IMR-90 (cell line): ENCODE results near the gene ART3. TPM values are rescaled to one million over a fixed set of nuclear protein-coding genes. Genes with fewer than 3 reads are reported as not detected.

Experiments used
- ATAC-seq: fragments of 200-7000 bp; cut with Tn5 transposase; 2 replicates; pipeline ENCODE4 v1.9.1; 2020; ENCODE audit warnings: low read depth, mild to moderate bottlenecking, moderate library complexity
- BruUV-seq: library from RNA; stranded (reverse); fragments of 400-500 nt; replicated peaks from 2 replicates; lab custom pipeline; 2021; lab: Mats Ljungman, UMichigan
- CTCF ChIA-PET: fragments of 300-600 bp; formaldehyde crosslinking; extraction: SDS; loops from one replicate; lab custom pipeline; 2021; ENCODE audit warnings: antibody characterized with exemption; lab: Yijun Ruan, JAX
- POLR2A ChIA-PET: fragments of 300-600 bp; sonication (Branson Sonifier 250); formaldehyde crosslinking; loops from one replicate; lab custom pipeline; 2022; ENCODE audit warnings: antibody characterized with exemption; ENCODE audit not compliant: unreplicated experiment; lab: Charles Lee
- DNase-seq: peaks from one replicate; pipeline ENCODE4 v3.0.0; 2013
- H2AFZ ChIP-seq: replicated peaks from 2 replicates; pipeline ENCODE3; 2013; ENCODE audit warnings: low read length, mild to moderate bottlenecking; ENCODE audit not compliant: poor library complexity
- H2AK5ac ChIP-seq: 2 replicates; pipeline ENCODE4 v1.6.1; 2013; ENCODE audit warnings: low read depth, low read length, inconsistent platforms
- H2AK9ac ChIP-seq: replicated peaks from 2 replicates; pipeline ENCODE3; 2013; ENCODE audit warnings: mild to moderate bottlenecking, low read depth, low read length, moderate library complexity; ENCODE audit not compliant: poor library complexity
- H2BK120ac ChIP-seq: 2 replicates; pipeline ENCODE4 v1.6.1; 2013; ENCODE audit warnings: low read depth, low read length, inconsistent platforms
- H2BK15ac ChIP-seq: 3 replicates; pipeline ENCODE4 v1.6.1; 2013; ENCODE audit warnings: low read depth, low read length, inconsistent platforms
- H2BK20ac ChIP-seq: 2 replicates; pipeline ENCODE4 v1.6.1; 2013; ENCODE audit warnings: low read depth, mild to moderate bottlenecking, inconsistent platforms, low read length, moderate library complexity
- H2BK5ac ChIP-seq: 2 replicates; pipeline ENCODE4 v1.6.1; 2013; ENCODE audit warnings: mild to moderate bottlenecking, low read depth, low read length, inconsistent platforms; ENCODE audit not compliant: poor library complexity, severe bottlenecking
- H3K14ac ChIP-seq: replicated peaks from 2 replicates; pipeline ENCODE4 v1.6.1; 2013; ENCODE audit warnings: low read depth, low read length, inconsistent platforms
- H3K18ac ChIP-seq: 2 replicates; pipeline ENCODE4 v1.6.1; 2013; ENCODE audit warnings: low read depth, low read length, control low read depth
- H3K23ac ChIP-seq: 2 replicates; pipeline ENCODE4 v1.6.1; 2013; ENCODE audit warnings: low read depth, low read length, inconsistent platforms
- H3K27ac ChIP-seq: 2 replicates; pipeline ENCODE4 v1.5.1; 2013; ENCODE audit warnings: mild to moderate bottlenecking, control low read depth, low read length; ENCODE audit not compliant: insufficient read depth
- H3K27me3 ChIP-seq: 2 replicates; pipeline ENCODE4 v1.6.1; 2013; ENCODE audit warnings: low read length; ENCODE audit not compliant: control insufficient read depth, insufficient read depth
- H3K36me3 ChIP-seq: 2 replicates; pipeline ENCODE4 v1.6.1; 2013; ENCODE audit warnings: low read length, mixed read lengths; ENCODE audit not compliant: control insufficient read depth, insufficient read depth
- H3K4ac ChIP-seq: 2 replicates; pipeline ENCODE4 v1.6.1; 2013; ENCODE audit warnings: low read depth, low read length, inconsistent platforms
- H3K4me1 ChIP-seq: 2 replicates; pipeline ENCODE4 v1.6.1; 2013; ENCODE audit warnings: low read length, mixed read lengths; ENCODE audit not compliant: control insufficient read depth, insufficient read depth
- H3K4me2 ChIP-seq: 2 replicates; pipeline ENCODE4 v1.6.1; 2013; ENCODE audit warnings: low read depth, mild to moderate bottlenecking, control low read depth, low read length, moderate library complexity
- H3K4me3 ChIP-seq: 2 replicates; pipeline ENCODE4 v1.5.1; 2013; ENCODE audit warnings: low read depth, mild to moderate bottlenecking, control low read depth, low read length, moderate library complexity; ENCODE audit not compliant: insufficient read depth
- H3K56ac ChIP-seq: 2 replicates; pipeline ENCODE4 v1.6.1; 2013; ENCODE audit warnings: low read length, inconsistent platforms; ENCODE audit not compliant: insufficient read depth; ENCODE audit errors: extremely low read depth
- H3K79me1 ChIP-seq, 2 experiments: 2 replicates each; pipeline ENCODE4 v1.6.1; 2013; ENCODE audit warnings: low read length in 2 of 2, inconsistent platforms in 1 of 2, low read depth in 1 of 2
- H3K9ac ChIP-seq: 2 replicates; pipeline ENCODE4 v1.6.1; 2013; ENCODE audit warnings: low read depth, low read length, control low read depth
- H3K9me1 ChIP-seq: 2 replicates; pipeline ENCODE4 v1.6.1; 2013; ENCODE audit warnings: low read length, inconsistent platforms; ENCODE audit not compliant: insufficient read depth
- H3K9me3 ChIP-seq: 2 replicates; pipeline ENCODE4 v1.6.1; 2013; ENCODE audit warnings: low read length; ENCODE audit not compliant: control insufficient read depth, insufficient read depth
- H4K20me1 ChIP-seq: 2 replicates; pipeline ENCODE4 v1.6.1; 2013; ENCODE audit warnings: low read length, inconsistent platforms; ENCODE audit not compliant: insufficient read depth
- H4K5ac ChIP-seq: 2 replicates; pipeline ENCODE4 v1.6.1; 2013; ENCODE audit warnings: mild to moderate bottlenecking, low read depth, low read length, control low read depth
- H4K8ac ChIP-seq, 2 experiments: 2 replicates each; pipeline ENCODE4 v1.6.1; 2013; ENCODE audit warnings: low read depth in 2 of 2, low read length in 2 of 2, control low read depth in 1 of 2, inconsistent platforms in 1 of 2
- H4K91ac ChIP-seq: 2 replicates; pipeline ENCODE4 v1.6.1; 2013; ENCODE audit warnings: low read depth, low read length, inconsistent platforms; ENCODE audit not compliant: insufficient read depth
- BHLHE40 ChIP-seq: fragments of 150-350 bp; IDR thresholded peaks from 2 replicates; pipeline ENCODE4 v1.6.1; 2016; ENCODE audit warnings: mild to moderate bottlenecking, low read depth, low read length
- CEBPB ChIP-seq: IDR thresholded peaks from 2 replicates; pipeline ENCODE4 v1.6.1; 2012; ENCODE audit warnings: low read depth, low read length, improper control_type of control experiment
- FOS ChIP-seq: fragments of 150-350 bp; IDR thresholded peaks from 2 replicates; pipeline ENCODE4 v1.6.1; 2016; ENCODE audit warnings: low read depth, low read length
- MAFK ChIP-seq: IDR thresholded peaks from 2 replicates; pipeline ENCODE4 v1.6.1; 2012; ENCODE audit warnings: low read depth, low read length, improper control_type of control experiment
- MAZ ChIP-seq: IDR thresholded peaks from 2 replicates; pipeline ENCODE4 v1.6.1; 2012; ENCODE audit warnings: low read depth, mild to moderate bottlenecking, low read length, improper control_type of control experiment, moderate library complexity, borderline replicate concordance
- MXI1 ChIP-seq: IDR thresholded peaks from 2 replicates; pipeline ENCODE4 v1.6.1; 2012; ENCODE audit warnings: low read depth, mild to moderate bottlenecking, low read length, moderate library complexity, borderline replicate concordance
- POLR2A ChIP-seq: IDR thresholded peaks from 2 replicates; pipeline ENCODE4 v1.6.1; 2012; ENCODE audit warnings: mild to moderate bottlenecking, low read depth, low read length
- RAD21 ChIP-seq: IDR thresholded peaks from 2 replicates; pipeline ENCODE4 v1.6.1; 2012; ENCODE audit warnings: low read length, improper control_type of control experiment
- RFX5 ChIP-seq: IDR thresholded peaks from 2 replicates; pipeline ENCODE4 v1.8.0; 2012; ENCODE audit warnings: low read depth, mild to moderate bottlenecking, low read length, moderate library complexity
- USF2 ChIP-seq: fragments of 150-350 bp; IDR thresholded peaks from 2 replicates; pipeline ENCODE4 v1.6.1; 2017; ENCODE audit warnings: mild to moderate bottlenecking, antibody characterized with exemption, low read length, low read depth
- WGBS, 2 experiments: methylation state at CpG; one replicate each; pipeline versions ENCODE4 v1.1.5 to v1.1.7; 2013; ENCODE audit warnings: missing lambda C conversion rate in 2 of 2; ENCODE audit not compliant: insufficient read length in 1 of 2; ENCODE audit errors: extremely low coverage in 2 of 2; 5-methylcytosine and 5-hydroxymethylcytosine counted together
- dilution Hi-C: fragments of 300-500 bp; cut with HindIII; formaldehyde crosslinking; loops from one replicate; pipeline ENCODE4 v1.14.3; 2018; ENCODE audit warnings: low sequenced_read_pairs; ENCODE audit not compliant: unreplicated experiment
- in situ Hi-C: fragments of 300-500 bp; cut with MboI; formaldehyde crosslinking; loops from 3 replicates; pipeline ENCODE4 v1.14.3; 2019; ENCODE audit warnings: low sequenced_read_pairs, inconsistent platforms, mixed read lengths
- intact Hi-C: fragments of 100-400 bp; cut with micrococcal nuclease; formaldehyde crosslinking; loops from 2 replicates; pipeline ENCODE4 v1.10.0; 2022
- polyA plus RNA-seq, 3 experiments: library from polyadenylated mRNA; depleted of rRNA; stranded (reverse); fragments of >200 nt; gene quantifications; 2 replicates each; pipeline ENCODE4 v1.2.3, GENCODE V29; 2012; ENCODE audit warnings: low replicate concordance in 1 of 3
- total RNA-seq: library from RNA; depleted of rRNA; stranded (reverse); fragments of >200 nt; gene quantifications from 2 replicates; pipeline ENCODE4 v1.2.3, GENCODE V29; 2012

Gene ART3
- total and polyA plus RNA-seq, 2 of the 4 experiments (the other 2 are of a cell fraction): 0.15 TPM; not detected in 1

GRCh38 chr4:76058888-76059426 lies 15.6 kb upstream of the ART3 start:
- no peak overlapping the region for H2BK20ac ChIP-seq
- ATAC-seq (no peak), DNase-seq (no peak)
- H3K4ac ChIP-seq: no peak overlapping the region
- no peaks in the 10 kb centered on the region for H3K36me3 ChIP-seq
- H3K14ac ChIP-seq: no peak overlapping the region; the same call in 1 of the 2 replicates
- no peak overlapping the region for H2BK5ac ChIP-seq
- H2AFZ ChIP-seq: no peak overlapping the region
- no peak overlapping the region for H4K91ac ChIP-seq
- dilution Hi-C loops: no loop called here
- peak overlapping the region; percentile 24; the same call in 1 of the 2 replicates for H3K23ac ChIP-seq
- no peaks in the 10 kb centered on the region; the same call in 1 of the 2 replicates for H3K4me1 ChIP-seq
- no peak overlapping the region for H2BK15ac ChIP-seq
- H3K4me3 ChIP-seq: no peak overlapping the region
- no peak overlapping the region for H3K9ac ChIP-seq
- H3K27ac ChIP-seq: no peak overlapping the region
- intact Hi-C loops: no loop called here
- no peak overlapping the region for H2AK5ac ChIP-seq
- H3K9me3 ChIP-seq: no peaks in the 10 kb centered on the region
- H4K5ac ChIP-seq: no peak overlapping the region
- no peak overlapping the region; the same call in 1 of the 2 replicates for H3K18ac ChIP-seq
- H3K9me1 ChIP-seq: no peaks in the 10 kb centered on the region
- 17 to 100% methylated on average over 1 to 2 of the region's 3 CpGs for WGBS, 2 experiments
- H3K79me1 ChIP-seq: no peaks in the 10 kb centered on the region
- no peaks in the 10 kb centered on the region for H4K20me1 ChIP-seq
- ChIA-PET CTCF (interaction anchor here (0.6 to 1.0 kb wide), 3 partner anchors 41 to 727 kb away, joined by 3 to 4 read pairs (median 3); no protein-coding TSS in a partner anchor), POLR2A (no interaction called here)
- BruUV-seq: no TSS peak
- no peak overlapping the region for H3K4me2 ChIP-seq
- no peak overlapping the region for H3K56ac ChIP-seq
- H2BK120ac ChIP-seq: no peak overlapping the region
- in situ Hi-C loops: no loop called here
- H3K27me3 ChIP-seq: peaks cover 10% of the 10 kb centered on the region
- H2AK9ac ChIP-seq: no peak overlapping the region
- TF ChIP-seq POLR2A: no peak
- no peak for TF ChIP-seq CEBPB
- TF ChIP-seq RFX5: no peak
- TF ChIP-seq RAD21: no peak
- TF ChIP-seq MAFK: no peak
- TF ChIP-seq USF2: no peak
- TF ChIP-seq MAZ: no peak
- TF ChIP-seq MXI1: no peak
- TF ChIP-seq BHLHE40: no peak
- no peak for TF ChIP-seq FOS
- no peak overlapping the region for H4K8ac ChIP-seq
